Amniotic stem cell (primary cell): ENCODE measurements around the gene TMEM198.
A peak's percentile ranks its signal among the peaks of the same experiment; 100 is the strongest.

Experiments
- DNase-seq: peaks from one replicate; lab custom pipeline; 2025; lab: John Stamatoyannopoulos, UW

Gene TMEM198

DNA sequence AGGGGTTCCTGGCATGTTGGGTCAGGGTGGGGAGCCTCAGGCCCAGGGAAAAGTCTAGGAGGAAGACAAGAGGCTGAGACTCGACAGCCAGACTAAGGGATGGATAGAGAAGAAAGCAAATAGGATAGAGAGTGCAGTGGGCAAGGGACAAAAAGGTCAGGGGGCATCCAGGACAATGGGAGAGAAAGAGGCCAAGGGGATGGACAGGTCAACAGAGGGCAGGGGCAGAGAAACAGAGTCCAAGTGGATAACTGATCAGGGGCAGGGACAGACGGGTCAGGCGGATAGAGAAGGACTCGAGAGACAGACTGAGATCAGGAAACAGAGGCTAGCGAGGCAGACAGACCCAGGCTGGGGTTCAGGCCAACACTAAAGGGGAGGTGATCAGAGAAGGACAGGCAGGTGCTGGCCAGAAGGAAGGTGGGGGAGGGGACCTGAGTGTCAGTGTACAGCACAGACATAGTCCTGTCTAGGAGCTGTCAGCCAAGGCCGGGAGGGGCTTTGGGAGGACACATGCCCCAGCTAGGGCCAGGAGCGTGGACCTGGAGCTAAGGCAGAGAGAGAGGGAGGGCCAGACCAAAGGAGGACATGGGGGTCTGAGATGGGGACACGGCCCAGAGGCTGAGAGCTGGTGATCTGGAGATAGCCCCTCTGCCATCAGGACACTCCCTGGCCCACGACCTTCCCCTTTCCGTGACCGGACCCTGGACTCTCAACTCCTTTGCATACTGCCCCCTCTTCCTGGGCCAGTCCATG is 17.3 kb upstream of the TMEM198 start:
- no peak for DNase-seq

DNA sequence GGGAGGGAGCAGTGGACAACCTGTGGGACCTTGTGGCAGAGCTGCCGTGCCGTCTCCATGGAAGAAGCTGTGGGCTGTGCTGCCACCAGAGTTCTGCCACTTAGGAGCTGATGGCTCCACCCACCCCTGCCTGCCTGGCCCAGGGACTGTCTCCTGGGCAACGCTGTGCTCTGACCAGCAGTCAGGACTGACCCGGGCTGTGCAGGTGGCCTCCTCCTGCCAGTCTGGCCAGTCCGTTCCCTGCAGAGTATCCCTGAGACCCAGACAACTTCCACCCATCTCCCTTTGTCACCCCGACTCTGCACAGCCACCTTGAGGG is 16.8 kb upstream of the TMEM198 start:
- no peak for DNase-seq

DNA sequence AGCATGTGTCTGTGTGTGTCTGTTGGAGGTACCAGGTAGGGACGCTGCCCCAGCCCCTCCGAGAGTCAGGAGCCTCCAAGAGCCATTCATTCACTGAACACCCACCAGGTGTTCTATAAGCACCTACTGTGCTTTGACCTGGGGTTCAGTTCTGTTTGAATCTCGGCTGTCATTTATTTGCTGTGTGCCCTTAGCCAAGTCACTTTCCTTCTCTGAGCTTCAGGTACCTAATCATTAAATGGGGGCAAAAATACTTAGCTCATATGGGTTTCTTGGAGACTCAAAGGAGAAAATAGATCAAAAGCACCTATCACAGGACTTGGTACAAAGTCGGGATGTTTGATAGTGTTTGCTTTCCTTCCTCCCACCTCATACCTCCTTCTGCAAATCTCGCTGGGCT is 16.4 kb upstream of the TMEM198 start:
- DNase-seq, result no peak

DNA sequence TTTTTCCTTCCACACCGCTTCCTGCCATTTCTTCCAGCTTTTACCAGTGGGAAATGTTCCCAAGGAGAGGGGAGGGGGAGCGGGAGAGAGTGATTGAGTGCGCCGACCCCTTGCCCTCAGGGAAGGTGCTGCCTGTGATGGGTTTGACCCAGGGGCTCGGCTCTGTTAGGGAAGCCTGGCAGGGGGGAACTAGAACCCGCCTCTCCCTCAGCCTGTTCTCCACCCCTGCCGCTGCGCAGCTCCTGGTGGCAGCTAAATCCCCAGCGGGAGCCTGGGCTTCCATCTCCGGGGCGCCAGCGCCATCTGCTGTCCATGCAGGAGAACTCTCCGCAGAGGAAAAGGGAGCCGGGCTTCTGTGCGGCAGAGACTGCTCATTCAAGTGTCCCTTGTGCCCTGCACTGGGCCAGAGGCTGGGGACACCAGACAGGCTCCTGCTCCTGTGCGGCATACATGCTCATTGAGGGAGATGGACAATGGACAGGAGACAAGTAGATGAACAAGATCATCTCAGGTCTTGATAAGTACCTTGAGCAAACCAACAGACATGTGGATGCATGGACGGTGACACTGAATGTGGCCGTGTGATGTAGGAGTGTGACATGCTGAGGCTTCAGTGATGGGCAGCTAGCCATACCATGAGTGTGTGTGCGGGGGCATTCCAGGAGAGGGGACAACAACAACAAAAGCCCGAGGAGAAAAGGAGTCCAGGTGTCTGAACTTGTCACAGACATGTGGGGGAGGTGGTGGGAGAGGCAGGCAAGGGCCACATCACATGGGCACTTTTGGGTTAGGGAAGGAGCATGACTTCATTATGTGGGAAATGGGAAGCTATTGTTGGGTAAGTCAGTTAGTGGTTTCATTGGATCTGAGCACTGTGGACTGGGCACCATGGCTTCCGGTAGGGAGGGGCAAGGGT is 13.5 kb upstream of the TMEM198 start:
- peak; percentile 77 for DNase-seq

DNA sequence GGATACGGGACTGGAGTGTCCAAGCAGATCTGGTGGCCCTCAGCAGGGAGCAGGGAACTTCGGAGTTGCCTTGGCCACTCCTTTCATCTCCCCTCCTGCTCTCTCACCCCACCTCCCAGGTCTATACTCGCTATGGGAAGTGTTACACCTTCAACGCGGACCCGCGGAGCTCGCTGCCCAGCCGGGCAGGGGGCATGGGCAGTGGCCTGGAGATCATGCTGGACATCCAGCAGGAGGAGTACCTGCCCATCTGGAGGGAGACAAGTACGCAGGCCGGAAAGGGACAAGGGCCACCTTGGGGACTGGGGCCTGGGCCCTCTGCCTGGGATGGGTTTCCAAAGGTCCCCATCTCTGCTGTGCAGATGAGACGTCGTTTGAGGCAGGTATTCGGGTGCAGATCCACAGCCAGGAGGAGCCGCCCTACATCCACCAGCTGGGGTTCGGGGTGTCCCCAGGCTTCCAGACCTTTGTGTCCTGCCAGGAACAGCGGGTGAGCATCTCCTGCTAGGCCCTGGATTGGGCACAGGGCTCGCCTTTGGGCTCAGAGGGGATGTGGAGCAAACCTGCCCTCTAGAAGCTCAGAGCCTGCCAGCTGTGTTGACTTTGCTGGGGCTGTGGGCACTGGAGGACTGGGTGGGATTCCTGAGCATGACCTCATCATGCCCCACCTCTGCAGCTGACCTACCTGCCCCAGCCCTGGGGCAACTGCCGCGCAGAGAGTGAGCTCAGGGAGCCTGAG is 12.0 kb upstream of the TMEM198 start:
- no peak for DNase-seq

DNA sequence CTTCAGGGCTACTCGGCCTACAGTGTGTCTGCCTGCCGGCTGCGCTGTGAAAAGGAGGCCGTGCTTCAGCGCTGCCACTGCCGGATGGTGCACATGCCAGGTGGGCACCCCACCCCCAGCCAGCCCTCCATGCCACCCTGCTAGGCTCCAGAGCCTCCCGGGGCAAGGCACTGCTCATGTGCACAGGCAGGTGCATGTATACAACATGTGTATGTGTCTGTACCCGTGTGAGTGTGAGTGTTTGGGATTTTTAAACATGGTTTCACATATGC is 11.5 kb upstream of the TMEM198 start:
- no peak for DNase-seq

DNA sequence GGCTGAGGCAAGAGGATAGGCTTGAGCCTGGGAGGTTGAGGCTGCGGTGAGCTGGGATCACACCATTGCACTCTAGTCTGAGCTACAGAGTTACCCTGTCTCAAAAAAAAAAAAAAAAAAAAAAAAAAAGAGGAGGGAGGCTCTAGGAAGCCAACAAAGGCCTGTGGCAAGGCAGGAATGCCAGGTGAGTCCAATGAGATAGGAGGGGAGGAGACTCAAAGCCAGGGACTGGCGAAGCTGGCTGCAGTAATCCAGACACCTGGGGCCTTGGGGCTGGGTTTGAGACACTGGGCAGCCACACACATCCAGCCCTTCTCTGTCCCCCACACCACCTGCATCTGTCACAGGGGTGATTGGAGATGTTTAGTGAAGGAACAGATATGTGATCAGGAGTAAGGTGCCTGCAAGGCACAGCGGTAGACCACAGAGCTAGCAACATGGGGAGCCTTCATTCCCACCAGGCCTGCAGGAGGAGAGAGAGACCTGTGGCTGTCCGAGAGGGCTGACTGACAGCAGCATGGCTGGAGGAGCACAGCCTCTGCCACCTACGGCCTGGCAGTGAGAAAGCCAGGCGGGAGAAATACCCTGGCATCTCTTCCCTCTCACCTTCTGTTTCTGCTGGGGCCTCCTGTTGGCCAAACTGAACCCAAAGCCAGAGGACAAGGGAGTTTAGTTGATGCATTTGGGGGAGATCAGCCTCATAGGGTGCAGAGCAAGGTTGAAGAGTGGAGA is 9.7 kb upstream of the TMEM198 start:
- DNase-seq, result no peak

DNA sequence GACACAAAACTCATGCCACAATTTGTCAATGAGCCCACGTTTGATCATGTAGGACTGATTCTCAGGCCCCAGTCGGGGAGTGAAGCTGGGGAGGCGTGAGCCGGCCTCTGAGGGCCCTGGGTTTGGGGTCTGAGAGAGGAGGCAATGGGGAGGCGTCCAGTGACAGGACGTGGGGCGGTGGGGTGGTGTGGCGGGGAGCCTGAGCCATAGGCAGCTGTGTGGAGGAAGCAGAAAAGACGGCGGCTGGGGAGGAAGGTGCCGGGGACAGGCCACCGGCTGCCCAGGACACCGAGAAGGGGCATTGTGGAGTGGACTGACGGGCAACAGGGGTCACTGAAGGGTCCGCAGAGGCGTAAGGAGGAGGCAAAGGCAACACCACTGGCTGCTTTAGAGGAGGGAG is 7.4 kb upstream of the TMEM198 start:
- DNase-seq, result no peak

DNA sequence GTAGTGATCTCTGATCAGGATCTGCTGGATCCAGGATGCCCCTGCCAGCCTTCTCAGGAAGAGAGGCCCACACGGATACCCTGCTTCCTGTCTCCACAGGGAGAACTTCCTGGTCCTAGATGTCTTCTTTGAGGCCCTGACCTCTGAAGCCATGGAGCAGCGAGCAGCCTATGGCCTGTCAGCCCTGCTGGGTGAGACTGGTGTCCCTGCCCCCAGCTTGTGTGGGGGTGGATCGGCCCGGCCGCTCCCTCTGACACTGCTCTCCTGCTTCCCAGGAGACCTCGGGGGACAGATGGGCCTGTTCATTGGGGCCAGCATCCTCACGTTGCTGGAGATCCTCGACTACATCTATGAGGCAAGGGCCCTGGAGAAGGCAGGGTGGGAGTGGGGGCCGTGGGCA is 6.9 kb upstream of the TMEM198 start:
- DNase-seq, result no peak

DNA sequence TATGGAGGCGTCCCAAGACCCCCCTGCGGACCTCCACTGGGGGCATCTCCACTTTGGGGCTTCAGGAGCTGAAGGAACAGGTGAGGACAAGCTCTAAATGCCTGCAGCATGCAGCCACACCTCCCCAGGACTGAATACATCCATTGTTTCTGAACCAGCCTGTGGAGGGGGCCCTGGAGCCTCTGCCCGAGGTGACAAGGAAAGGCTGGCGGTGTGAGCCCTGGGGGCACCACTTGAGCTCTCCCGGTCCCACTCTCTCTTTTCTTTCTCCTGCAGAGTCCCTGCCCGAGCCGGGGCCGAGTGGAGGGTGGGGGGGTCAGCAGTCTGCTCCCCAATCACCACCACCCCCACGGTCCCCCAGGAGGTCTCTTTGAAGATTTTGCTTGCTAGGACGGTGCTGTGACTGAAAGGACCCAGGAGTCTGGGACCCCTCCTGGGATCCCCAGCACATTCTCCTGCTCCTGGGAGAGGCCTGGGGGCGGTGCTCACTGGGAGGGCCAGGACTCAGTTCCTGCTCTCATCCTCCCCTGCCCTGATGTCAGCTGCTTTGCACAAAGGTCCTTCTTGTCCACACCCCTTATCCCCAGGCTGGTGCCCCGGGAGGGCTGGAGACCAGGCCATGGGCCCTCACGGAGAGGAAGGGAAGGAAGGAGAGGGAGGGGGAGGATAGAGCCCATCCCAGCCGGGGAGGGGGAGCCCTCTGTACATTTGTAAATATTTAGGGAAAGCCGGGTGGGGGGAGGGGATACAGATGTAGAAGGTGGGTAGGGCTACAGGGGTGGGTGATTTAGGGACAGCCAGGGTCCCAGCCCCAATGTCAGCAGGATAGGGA is 6.0 kb upstream of the TMEM198 start:
- no peak for DNase-seq

DNA sequence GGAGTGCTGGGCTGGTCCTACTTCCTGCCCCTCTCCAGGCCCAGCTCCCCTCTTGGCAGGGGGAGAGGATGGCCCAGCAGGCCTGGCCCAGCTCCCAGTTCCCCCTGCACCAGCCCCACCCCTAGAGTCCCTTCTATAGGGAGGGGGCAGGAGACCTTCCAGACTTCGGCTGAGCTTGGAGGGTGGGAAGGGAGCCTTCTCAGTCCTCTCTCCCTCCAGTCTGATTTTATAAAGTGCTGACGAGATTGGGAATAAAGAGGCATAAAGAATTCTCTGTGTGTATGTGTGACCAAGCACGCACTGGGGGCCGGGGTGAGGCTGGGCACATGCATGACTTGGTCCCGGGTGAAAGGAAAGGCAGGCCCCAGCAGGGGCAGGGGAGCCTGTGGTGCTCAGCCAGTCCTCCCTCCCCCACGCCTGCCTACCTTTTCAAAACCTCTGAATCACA is 5.3 kb upstream of the TMEM198 start:
- no peak for DNase-seq

DNA sequence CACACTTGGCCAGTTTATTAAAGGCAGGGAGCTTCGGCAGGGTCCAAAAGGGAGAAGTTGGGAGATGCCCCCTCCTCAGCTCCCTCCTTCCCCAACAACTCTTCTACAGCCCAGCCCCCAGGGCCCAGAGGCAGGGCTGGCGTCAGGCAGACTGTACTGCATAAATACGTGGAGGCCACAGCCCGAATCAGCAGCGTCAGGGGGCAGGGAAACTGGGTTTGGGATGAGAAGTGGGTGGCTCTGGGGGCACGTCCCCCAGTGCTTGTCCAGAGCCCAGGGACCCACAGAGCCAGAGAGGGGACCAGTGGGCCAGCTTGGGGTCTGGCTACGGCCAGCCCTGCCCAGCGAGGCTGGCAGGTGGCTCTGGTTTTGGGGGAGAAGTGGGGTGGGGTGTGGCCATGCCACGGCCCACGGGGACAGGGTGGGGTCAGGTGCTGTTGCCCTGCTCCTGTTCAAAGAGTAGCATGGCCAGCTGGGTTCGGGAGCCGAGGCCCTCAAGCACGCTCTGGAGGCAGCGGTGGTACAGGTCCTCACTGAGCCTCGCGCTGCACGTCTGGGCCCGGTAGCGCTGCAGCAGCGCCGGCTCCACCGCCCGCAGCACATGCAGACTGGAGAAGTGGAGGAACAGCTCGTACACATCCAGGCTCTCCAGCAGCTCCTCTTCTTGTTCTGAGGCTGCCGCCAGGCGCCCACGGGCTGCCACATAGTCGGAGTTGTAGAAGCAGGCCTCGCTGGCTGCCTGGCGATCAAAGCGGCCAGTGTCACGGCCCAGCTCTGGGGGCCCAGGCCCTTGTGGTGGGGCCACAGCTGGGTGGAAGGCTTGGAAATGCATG is 4.7 kb upstream of the TMEM198 start:
- DNase-seq, result no peak

DNA sequence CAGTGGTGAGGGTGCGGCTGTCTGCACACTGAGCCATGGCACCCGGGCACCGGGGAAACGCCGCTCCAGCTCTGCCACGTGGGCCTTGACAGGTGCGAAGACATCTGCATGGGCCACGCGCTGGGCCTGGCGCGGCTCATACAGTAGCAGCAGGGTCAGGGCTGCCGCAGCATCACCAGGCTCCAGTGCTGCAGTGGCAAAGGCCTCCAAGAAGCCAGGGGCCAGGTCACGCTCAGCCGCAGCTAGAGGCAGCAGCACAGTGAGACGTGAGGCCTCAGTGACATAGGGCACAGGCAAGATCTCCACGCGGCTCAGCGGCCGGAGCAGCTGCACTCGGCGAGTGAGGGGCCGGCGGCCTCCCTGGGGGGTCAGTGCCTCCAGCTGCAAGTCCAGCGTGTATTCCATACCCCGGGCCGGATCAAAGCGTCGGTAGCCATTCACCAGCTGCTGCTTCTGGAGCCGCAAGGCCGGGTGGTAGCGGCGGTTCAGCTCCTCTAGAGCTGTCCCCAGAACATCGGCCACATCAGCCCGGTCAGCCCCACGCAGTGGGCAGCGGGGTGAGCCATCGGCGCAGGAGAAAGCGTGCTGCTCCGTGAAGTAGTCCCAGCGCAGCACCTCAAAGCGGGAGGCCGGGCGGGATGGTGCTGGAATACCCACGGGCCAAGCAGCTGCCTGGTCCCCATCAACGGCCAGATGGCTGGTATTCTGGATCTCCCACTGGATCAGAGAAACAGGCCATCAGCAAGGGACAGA is 3.7 kb upstream of the TMEM198 start:
- no peak for DNase-seq

DNA sequence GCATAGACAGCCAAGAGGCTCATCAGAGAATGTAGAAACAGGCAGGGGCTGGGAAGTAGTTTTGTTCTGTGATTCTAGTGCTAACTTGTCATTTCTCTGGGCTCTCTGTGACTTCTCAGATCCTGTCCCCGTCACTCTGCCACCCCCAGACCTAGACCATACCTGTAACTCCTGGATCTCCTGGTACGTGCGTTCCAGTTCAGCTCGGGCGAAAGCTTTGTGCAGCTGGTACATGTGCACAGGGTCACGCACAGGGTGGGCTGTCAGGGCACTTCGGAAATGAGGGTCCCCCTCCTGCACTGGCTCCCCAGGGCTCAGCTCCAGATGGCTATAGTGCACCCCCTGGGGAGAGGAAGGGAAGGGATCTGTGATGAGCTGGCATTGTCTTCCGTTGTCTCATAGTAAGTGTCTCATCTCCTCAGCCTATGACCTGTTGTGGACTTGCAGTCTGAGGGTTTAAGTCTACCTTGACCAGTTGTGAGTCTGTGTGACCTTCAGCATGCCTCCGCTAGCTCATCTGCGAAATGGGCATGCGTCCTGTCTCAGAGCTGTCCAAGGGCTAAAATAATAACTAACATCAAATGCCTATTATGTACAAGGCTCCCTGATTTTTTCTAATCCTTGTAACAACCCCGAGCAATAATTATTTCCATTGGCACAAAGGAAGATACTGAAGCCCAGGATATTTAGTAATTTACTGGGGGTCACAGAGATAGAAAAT is 2.9 kb upstream of the TMEM198 start:
- no peak for DNase-seq

DNA sequence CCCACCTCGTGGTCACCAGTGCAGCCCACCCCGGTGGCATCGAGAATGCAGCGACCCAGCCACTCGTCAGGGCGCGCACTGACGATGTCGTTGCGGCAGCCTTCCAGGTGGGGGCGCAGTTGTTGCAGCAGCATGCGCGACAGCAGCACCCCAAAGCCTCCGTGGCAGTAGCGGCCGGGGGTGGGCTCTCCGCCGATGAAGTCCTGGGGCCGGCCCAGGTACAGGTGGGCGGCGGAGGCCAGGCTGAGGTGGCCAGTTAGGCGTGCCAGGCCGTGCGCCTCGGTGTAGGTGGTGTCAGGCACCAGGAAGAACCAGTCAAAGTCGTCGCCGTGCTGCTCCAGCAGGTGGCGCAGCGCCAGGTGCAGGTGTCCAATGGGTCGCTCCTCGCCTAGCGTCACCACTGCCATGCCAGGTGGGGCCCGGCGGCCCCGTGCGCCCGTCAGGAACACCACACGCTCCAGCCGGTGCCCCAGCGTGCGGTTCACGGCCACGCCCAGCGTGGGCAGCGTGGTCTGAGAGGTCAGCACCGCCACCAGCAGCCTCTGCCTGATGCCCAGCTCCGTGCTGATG is 2.1 kb upstream of the TMEM198 start:
- no peak for DNase-seq

DNA sequence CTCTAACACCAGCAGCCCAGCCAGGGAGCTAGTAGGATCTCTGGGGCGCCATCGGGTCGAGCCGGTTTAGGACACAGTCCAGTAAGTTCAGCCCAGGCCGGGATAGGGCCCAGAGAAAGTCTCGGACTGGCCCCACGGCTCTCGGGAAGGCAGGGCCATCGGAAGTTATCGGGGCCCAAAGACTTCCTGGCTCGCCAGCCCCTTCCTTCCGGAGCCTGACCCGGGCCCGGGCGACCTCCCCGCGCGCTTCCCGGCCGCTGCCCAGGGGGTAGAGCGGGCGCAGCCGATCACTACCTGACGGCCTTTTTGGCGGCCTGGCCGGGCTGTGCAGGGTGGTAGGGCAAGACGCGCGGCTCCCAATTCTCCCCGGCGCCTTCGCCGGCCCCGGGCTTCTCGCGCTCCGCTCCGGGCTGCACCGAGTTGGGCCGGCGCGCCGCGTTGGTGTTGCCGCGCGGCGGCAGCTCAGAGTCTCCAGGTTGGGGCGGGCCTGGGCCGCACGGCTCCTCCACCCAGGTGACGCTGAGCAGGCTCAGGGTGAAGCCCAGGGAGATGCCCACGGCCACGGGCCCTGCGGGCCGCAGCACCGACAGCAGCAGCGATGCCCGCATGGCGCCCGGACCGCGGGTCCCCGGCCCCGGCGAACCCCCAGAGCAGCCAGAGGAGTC is 765 bp upstream of the TMEM198 start:
- no peak for DNase-seq

DNA sequence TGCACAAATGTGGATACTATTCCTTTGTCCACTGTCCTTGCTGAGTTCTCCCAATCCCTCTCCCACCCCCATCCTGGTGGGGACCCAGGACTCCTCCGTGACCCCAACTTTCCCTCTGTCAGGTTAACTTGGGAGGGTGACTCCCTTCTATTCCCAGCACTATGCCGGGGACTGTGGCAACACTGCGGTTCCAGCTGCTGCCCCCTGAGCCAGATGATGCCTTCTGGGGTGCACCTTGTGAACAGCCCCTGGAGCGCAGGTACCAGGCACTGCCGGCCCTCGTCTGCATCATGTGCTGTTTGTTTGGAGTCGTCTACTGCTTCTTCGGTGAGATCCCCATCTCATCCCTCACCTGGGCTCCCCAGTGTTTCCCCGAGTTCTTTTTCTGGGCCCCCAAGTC is 739 bp downstream of the TMEM198 start:
- no peak for DNase-seq

DNA sequence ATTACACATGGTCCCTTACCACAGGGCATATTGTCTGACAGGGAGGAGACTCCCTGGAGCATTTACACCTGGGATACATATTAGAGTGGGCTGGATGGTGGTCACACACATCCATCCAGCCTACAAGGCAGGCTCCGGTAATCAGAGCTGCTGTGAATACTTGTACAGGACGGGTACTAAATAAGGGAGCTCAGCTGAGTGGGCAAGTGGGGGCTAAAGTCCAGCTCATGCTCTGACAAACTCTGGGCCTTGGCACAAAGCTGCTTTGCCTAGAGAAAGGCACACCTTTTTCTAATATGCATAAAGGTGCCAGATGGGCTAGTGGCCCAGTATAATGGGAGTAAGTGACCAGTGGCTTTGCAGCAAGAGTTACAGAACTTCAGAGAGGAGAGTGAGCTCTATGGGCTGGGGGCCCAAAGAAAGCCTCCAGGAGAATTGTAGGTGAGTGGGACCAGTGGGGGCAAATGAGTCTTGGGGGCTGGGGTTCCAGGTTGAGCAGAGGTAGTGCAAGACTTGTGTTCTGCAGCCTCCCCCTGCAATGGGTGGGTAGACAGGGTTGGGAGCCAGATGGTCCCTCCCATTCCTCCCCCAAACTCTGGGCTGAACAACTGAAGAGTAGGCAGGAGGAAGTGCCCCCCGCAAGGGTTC is 1.6 kb downstream of the TMEM198 start:
- DNase-seq, result no peak
